ENCODE data around the gene LRMDA.
"Not testable (repeated sequence)": the region's sequence is repeated elsewhere in the genome, so short reads cannot be mapped to it uniquely, and the experiment has no call there.

Gene LRMDA

DNA sequence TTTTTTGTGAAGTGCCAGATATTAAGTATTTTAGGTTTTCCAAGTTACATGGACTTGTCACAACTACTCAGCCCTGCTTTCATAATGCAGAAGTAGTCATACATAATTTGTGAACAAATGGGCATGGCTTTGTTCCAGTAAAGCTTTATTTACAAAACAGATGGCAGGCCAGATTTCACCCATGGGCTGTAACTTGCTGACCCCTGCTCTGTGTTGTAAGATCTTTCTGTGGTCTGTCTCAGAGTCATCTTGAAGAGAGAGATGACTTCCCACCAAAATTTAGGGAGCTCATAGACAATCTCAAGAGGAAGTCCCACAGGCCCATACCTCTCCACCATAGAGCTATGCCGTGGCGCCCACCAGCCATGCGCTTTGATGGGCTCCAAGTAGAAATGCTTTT, 616.1 kb downstream of the LRMDA start:
- Histone ChIP-seq H3K36me3 (ENCODE audit: insufficient read depth, low read length) (no peaks in the 10 kb centered on the region), H3K4me1 (ENCODE audit: control insufficient read depth, insufficient read depth, low read length, unreplicated experiment) (peaks cover 5% of the 10 kb centered on the region), H3K79me2 (ENCODE audit: control insufficient read depth, insufficient read depth, low read length, unreplicated experiment) (no peaks in the 10 kb centered on the region), H3K27me3 (ENCODE audit: insufficient read depth, low read length) (peaks cover 6% of the 10 kb centered on the region; the same call in 1 of the 2 replicates), H3K27ac (ENCODE audit: low read depth, low read length) (no peak overlapping the region), H3K4me3 (ENCODE audit: low read depth, low read length) (no peak overlapping the region), H2AFZ (ENCODE audit: low read length, unreplicated experiment) (no peak overlapping the region)

DNA sequence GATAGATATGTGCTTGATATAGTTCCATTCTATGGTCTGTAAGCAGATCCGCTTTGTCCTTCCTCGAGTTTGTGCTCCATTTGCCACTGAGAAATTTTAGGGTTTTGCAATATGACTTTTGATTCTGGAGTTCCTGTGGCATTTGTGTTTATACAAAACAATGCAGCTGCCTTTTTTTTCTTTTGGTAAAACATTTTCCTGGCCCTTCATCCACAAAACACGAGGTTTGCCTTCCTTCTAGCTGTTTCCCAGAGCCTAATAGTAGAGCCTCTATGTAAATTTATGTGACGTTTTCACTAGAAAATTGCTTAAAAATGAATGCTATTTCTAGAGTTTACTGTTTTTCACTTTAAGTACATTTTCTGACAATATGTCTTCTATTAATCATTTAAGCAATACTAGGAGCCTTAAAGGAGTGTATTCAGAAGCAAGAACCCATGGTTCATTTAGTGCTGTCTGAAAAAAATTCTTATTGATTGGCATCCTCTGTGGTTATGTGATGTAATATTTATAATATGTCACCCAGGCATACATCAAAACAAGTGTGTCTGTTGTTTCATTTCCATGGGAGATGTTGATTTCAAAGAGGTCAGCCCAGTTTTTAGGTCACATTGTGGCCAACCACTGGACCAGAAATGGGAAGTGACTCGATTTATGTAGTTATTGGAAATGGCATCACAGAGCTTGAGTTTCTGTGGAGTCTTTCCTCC, 618.3 kb downstream of the LRMDA start:
- no peaks in the 10 kb centered on the region for H3K79me2 ChIP-seq (ENCODE audit: control insufficient read depth, insufficient read depth, low read length, unreplicated experiment)
- no peak overlapping the region for H3K4me3 ChIP-seq (ENCODE audit: low read depth, low read length)
- peaks cover 6% of the 10 kb centered on the region; the same call in 1 of the 2 replicates for H3K27me3 ChIP-seq (ENCODE audit: insufficient read depth, low read length)
- H3K36me3 ChIP-seq (ENCODE audit: insufficient read depth, low read length) = no peaks in the 10 kb centered on the region
- H2AFZ ChIP-seq (ENCODE audit: low read length, unreplicated experiment) = no peak overlapping the region
- peaks cover 5% of the 10 kb centered on the region for H3K4me1 ChIP-seq (ENCODE audit: control insufficient read depth, insufficient read depth, low read length, unreplicated experiment)
- peak overlapping the region; percentile 34; the same call in 1 of the 2 replicates for H3K27ac ChIP-seq (ENCODE audit: low read depth, low read length)

DNA sequence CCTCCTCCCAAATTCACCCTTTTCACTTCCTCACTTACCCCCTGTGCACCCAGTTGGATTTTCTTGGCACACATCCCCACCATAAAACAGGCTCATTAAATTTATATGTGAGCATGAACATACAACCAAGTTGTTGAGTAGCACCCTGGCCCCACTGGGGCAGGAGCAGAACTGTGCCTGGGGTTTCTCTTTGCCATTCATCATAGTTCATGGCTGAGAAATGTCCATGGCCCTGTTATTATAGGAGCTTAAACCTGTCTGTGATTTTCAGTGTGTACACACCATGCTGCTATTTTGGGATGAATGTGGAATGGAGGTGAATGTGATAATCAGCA, 618.8 kb downstream of the LRMDA start:
- Histone ChIP-seq H3K27me3 (ENCODE audit: insufficient read depth, low read length) (peaks cover 5% of the 10 kb centered on the region; the same call in 1 of the 2 replicates), H3K36me3 (ENCODE audit: insufficient read depth, low read length) (no peaks in the 10 kb centered on the region)

DNA sequence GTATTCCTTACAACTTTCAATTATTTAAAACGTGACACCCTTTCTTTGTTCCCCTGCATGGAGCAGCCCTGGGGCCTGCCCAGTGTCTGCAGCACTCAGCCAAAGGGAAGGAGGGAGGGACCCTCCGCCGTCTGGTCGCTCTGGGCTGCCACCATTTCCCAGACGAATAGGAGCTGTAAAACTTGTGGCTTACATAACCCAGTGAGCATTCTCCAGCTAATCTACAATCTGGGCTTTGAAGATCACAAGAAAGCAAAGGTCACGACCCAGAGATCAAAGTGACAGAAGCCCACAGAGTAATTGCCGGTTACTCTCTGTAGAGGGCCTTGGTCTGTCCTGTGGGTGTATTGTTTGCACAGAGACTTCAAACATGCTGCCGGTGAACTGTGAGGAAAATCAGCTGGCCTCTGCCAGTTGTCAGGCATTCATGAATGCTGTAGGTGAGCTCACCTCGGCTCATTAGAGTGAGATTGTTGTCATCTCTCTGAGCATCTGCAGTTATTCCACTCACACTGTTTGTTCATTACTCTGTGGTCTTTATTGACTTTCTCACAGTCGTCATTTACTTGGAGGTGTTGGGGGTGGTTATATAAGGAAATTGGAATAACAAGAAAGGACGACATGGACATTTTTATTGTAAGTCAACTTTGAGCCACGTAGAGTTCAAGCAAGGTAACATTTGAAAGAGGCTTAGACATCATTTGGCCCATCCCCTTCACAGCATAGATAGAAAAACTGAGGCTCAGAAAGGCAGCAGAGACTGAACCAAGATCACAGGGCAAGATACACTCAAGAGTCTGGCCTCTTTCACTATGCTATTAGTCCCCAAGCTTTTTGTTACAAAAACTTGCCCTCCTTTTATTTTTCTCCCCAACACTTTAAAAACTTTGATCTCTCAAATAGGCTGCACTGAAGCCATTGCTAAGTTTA, 619.8 kb downstream of the LRMDA start:
- no peak overlapping the region for H2AFZ ChIP-seq (ENCODE audit: low read length, unreplicated experiment)
- no peak overlapping the region for H3K4me3 ChIP-seq (ENCODE audit: low read depth, low read length)

More for the DNA sequence above, 618.8 kb downstream of the LRMDA start:
- H3K4me3 ChIP-seq (ENCODE audit: low read depth, low read length) = no peak overlapping the region
- H2AFZ ChIP-seq (ENCODE audit: low read length, unreplicated experiment) = no peak overlapping the region
- peaks cover 5% of the 10 kb centered on the region for H3K4me1 ChIP-seq (ENCODE audit: control insufficient read depth, insufficient read depth, low read length, unreplicated experiment)
- H3K27ac ChIP-seq (ENCODE audit: low read depth, low read length) = peak overlapping the region; percentile 34; the same call in 1 of the 2 replicates
- no peaks in the 10 kb centered on the region for H3K79me2 ChIP-seq (ENCODE audit: control insufficient read depth, insufficient read depth, low read length, unreplicated experiment)

DNA sequence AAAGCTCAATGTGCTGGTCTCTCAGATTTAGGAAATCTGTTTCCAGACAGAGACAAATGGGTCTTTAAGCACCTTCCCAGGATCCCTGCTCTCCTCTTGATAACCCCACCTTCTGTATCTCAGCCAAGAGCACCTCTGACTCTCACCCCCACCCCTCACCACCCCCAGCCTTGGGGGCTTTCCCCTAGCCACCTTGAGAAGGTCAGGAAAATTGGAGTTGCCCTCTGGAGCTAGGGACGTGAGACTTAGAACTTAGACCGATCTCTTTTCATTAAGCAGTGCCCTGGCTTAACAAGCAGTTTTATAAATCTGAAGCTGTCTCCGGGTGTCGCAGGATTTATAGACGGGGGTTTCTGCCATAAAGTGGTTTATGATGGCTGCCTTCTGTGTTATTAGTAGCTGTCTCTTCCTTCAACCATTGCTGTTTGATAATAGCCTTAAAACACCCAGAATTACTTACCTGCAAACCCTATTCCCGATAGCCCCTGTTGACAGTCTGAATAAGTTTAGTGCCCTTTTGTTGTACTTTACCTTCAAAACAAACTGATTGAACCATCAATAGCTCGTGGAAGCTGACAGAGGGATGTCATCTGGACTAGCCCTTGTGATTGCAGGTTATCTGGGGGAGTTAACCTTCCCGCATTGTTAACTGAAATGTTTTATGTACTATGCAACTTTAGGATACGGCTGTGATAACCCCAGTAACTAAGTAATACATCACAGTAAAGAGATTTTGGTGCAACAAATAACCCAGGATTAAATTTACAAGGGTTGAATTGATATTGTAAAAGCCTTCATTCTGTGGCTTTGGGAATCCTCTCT, 621.5 kb downstream of the LRMDA start:
- no peak overlapping the region for H2AFZ ChIP-seq (ENCODE audit: low read length, unreplicated experiment)

More for the DNA sequence above, 619.8 kb downstream of the LRMDA start:
- H3K36me3 ChIP-seq (ENCODE audit: insufficient read depth, low read length) = no peaks in the 10 kb centered on the region
- H3K79me2 ChIP-seq (ENCODE audit: control insufficient read depth, insufficient read depth, low read length, unreplicated experiment) = no peaks in the 10 kb centered on the region
- H3K27ac ChIP-seq (ENCODE audit: low read depth, low read length) = no peak overlapping the region
- H3K27me3 ChIP-seq (ENCODE audit: insufficient read depth, low read length) = no peaks in the 10 kb centered on the region
- peaks cover 5% of the 10 kb centered on the region for H3K4me1 ChIP-seq (ENCODE audit: control insufficient read depth, insufficient read depth, low read length, unreplicated experiment)

DNA sequence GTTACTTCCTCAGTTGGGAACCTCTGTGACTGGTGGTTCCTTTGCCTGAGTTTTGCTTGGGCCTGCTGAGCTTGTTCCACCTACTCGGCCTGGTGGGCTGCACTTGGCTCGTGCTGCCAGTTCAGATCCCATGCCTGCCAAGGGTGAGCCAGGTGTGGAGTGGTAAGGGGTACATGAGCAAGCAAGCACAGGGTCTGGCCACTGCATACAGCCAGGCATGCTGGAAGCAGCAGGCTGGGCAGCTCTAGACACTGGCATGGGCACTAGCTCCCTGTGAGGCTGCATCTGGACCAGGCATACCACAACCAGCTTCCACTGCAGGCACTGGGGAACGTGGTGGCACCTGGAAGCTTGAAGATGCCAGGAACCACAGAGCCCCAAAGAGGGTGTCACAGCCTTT, 624.0 kb downstream of the LRMDA start:
- peaks cover 1% of the 10 kb centered on the region for H3K4me1 ChIP-seq (ENCODE audit: control insufficient read depth, insufficient read depth, low read length, unreplicated experiment)
- no peak overlapping the region for H3K27ac ChIP-seq (ENCODE audit: low read depth, low read length)
- H3K4me3 ChIP-seq (ENCODE audit: low read depth, low read length) = no peak overlapping the region
- no peaks in the 10 kb centered on the region for H3K36me3 ChIP-seq (ENCODE audit: insufficient read depth, low read length)
- H3K79me2 ChIP-seq (ENCODE audit: control insufficient read depth, insufficient read depth, low read length, unreplicated experiment) = no peaks in the 10 kb centered on the region
- H3K27me3 ChIP-seq (ENCODE audit: insufficient read depth, low read length) = no peaks in the 10 kb centered on the region
- no peak overlapping the region for H2AFZ ChIP-seq (ENCODE audit: low read length, unreplicated experiment)

More for the DNA sequence above, 621.5 kb downstream of the LRMDA start:
- Histone ChIP-seq H3K27me3 (ENCODE audit: insufficient read depth, low read length) (no peaks in the 10 kb centered on the region), H3K79me2 (ENCODE audit: control insufficient read depth, insufficient read depth, low read length, unreplicated experiment) (no peaks in the 10 kb centered on the region), H3K36me3 (ENCODE audit: insufficient read depth, low read length) (no peaks in the 10 kb centered on the region), H3K4me1 (ENCODE audit: control insufficient read depth, insufficient read depth, low read length, unreplicated experiment) (peaks cover 5% of the 10 kb centered on the region), H3K4me3 (ENCODE audit: low read depth, low read length) (no peak overlapping the region), H3K27ac (ENCODE audit: low read depth, low read length) (no peak overlapping the region)

DNA sequence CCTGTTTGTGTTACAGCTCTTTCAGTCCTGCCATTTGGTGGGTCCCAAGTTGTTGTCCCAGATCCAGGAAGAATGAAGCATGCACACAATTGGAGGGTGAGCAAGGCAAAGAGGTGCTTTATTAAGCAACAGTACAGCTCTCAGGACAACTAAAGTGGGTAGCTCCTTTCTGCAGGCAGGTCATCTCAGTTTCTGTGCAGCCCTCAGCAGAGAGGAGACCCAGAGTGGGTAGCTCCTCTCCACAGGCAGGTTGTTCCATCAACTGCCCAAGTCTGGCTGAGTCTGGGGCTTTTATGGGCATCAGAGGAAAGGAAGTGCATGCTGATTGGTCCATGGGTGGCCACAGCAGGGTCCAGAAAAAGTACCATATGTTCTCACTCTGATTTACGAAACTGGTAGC, 624.5 kb downstream of the LRMDA start:
- Histone ChIP-seq H3K79me2 (ENCODE audit: control insufficient read depth, insufficient read depth, low read length, unreplicated experiment) (no peaks in the 10 kb centered on the region), H3K36me3 (ENCODE audit: insufficient read depth, low read length) (no peaks in the 10 kb centered on the region), H3K27me3 (ENCODE audit: insufficient read depth, low read length) (no peaks in the 10 kb centered on the region), H3K27ac (ENCODE audit: low read depth, low read length) (no peak overlapping the region), H2AFZ (ENCODE audit: low read length, unreplicated experiment) (no peak overlapping the region), H3K4me1 (ENCODE audit: control insufficient read depth, insufficient read depth, low read length, unreplicated experiment) (no peaks in the 10 kb centered on the region), H3K4me3 (ENCODE audit: low read depth, low read length) (no peak overlapping the region)

DNA sequence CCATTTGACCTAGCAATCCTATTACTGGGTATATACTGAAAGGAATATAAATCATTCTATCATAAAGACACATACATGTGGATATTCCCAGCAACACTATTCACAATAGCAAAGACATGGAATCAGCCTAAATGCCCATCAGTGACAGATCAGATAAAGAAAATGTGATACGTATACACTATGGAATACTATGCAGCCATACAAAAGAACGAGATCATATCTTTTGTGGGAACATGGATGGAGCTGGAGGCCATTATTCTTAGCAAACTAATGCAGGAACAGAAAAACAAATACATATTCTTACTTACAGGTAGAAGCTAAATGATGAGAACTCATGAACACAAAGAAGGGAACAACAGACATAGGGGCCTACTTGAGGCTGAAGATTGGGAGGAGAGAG, 629.6 kb downstream of the LRMDA start:
- not testable (repeated sequence) for H3K27me3 ChIP-seq (ENCODE audit: insufficient read depth, low read length); H3K4me3 ChIP-seq (ENCODE audit: low read depth, low read length); H3K79me2 ChIP-seq (ENCODE audit: control insufficient read depth, insufficient read depth, low read length, unreplicated experiment); H3K27ac ChIP-seq (ENCODE audit: low read depth, low read length); H3K4me1 ChIP-seq (ENCODE audit: control insufficient read depth, insufficient read depth, low read length, unreplicated experiment); H3K36me3 ChIP-seq (ENCODE audit: insufficient read depth, low read length); H2AFZ ChIP-seq (ENCODE audit: low read length, unreplicated experiment)

DNA sequence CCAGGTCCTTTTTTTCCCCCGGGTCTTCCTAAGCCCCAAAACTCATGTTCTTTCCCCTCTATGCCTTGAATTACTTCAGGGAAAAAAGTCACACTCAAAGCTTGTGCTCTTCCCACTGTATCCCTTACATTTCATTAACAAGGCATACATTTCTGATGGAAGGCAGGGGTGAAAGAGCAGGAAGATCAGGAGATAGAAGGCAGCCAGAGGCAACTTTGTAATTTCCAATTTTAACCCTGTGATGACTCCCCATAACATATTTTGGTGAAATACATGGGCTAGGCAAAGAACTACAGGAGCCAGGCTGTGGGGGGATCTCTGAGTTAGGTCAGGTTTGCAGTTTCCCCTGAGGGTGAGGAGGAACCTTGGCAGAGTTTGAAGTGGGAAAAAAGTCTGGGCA, 635.0 kb downstream of the LRMDA start:
- no peaks in the 10 kb centered on the region for H3K79me2 ChIP-seq (ENCODE audit: control insufficient read depth, insufficient read depth, low read length, unreplicated experiment)
- no peak overlapping the region for H3K27ac ChIP-seq (ENCODE audit: low read depth, low read length)
- no peaks in the 10 kb centered on the region for H3K4me1 ChIP-seq (ENCODE audit: control insufficient read depth, insufficient read depth, low read length, unreplicated experiment)
- H2AFZ ChIP-seq (ENCODE audit: low read length, unreplicated experiment) = no peak overlapping the region
- no peak overlapping the region for H3K4me3 ChIP-seq (ENCODE audit: low read depth, low read length)
- H3K36me3 ChIP-seq (ENCODE audit: insufficient read depth, low read length) = no peaks in the 10 kb centered on the region
- H3K27me3 ChIP-seq (ENCODE audit: insufficient read depth, low read length) = no peaks in the 10 kb centered on the region

DNA sequence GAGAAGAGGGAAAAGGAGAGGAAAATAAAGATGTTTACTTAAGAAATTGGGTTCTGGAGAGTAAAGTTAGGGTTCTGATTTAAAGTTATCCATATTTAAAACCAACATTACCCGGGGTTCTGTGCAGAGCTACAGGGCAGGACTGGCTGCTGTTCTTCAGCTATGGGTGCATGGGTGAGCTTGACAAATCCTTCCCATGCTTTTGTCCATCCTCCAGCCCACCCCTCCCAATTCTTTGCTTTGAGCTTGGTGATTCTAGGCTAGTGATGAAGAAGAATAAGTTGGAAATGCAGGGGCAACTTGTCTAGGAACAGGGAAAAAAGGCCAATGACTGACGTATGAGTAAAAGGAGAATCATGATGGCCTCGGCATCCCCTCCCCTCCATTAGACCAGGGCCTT, 636.0 kb downstream of the LRMDA start:
- Histone ChIP-seq H3K27me3 (ENCODE audit: insufficient read depth, low read length) (no peaks in the 10 kb centered on the region), H3K36me3 (ENCODE audit: insufficient read depth, low read length) (no peaks in the 10 kb centered on the region), H3K4me3 (ENCODE audit: low read depth, low read length) (no peak overlapping the region), H3K4me1 (ENCODE audit: control insufficient read depth, insufficient read depth, low read length, unreplicated experiment) (no peaks in the 10 kb centered on the region), H2AFZ (ENCODE audit: low read length, unreplicated experiment) (no peak overlapping the region), H3K79me2 (ENCODE audit: control insufficient read depth, insufficient read depth, low read length, unreplicated experiment) (no peaks in the 10 kb centered on the region), H3K27ac (ENCODE audit: low read depth, low read length) (no peak overlapping the region)

All from ACC112 (cell line).